ENCODE data around the gene UBR4. TPM values are rescaled to one million over a fixed set of nuclear protein-coding genes. Genes with fewer than 3 reads are reported as not detected.

The UBR4 gene
- total and polyA plus RNA-seq, 2 of the 8 experiments (the other 6 are each of a cell fraction or from before 2014, with no cell fraction given) = 139 to 152 TPM

GRCh38 chr1:19028546-19029129 is 181.4 kb downstream of the UBR4 start (continued):
- TF ChIP-seq CHD1 (IDR thresholded peaks at IDR 0.05; ENCODE audit: low read depth, low read length) (no peak), CREB1 (IDR thresholded peaks at IDR 0.05) (no peak), TCF12 (IDR thresholded peaks at IDR 0.05; ENCODE audit: low read depth, low read length) (no peak), SP1 (IDR thresholded peaks at IDR 0.05; ENCODE audit: low read depth, low read length) (no peak), ASH2L (IDR thresholded peaks at IDR 0.05; ENCODE audit: low read length) (no peak), USF2 (IDR thresholded peaks at IDR 0.05; ENCODE audit: low read length) (no peak), SIRT6 (IDR thresholded peaks at IDR 0.05; ENCODE audit: low read length) (no peak)
